NCI-H146 treated with DMSO at 0.1 percent for 48 hours (cell line): ENCODE results near the gene LANCL1.
"Not testable (repeated sequence)": the region's sequence is repeated elsewhere in the genome, so short reads cannot be mapped to it uniquely, and the experiment has no call there.

Experiments used
- DNase-seq: peaks from one replicate; lab custom pipeline; 2025; ENCODE audit not compliant: unreplicated experiment; lab: John Stamatoyannopoulos, UW

LANCL1 gene

DNA sequence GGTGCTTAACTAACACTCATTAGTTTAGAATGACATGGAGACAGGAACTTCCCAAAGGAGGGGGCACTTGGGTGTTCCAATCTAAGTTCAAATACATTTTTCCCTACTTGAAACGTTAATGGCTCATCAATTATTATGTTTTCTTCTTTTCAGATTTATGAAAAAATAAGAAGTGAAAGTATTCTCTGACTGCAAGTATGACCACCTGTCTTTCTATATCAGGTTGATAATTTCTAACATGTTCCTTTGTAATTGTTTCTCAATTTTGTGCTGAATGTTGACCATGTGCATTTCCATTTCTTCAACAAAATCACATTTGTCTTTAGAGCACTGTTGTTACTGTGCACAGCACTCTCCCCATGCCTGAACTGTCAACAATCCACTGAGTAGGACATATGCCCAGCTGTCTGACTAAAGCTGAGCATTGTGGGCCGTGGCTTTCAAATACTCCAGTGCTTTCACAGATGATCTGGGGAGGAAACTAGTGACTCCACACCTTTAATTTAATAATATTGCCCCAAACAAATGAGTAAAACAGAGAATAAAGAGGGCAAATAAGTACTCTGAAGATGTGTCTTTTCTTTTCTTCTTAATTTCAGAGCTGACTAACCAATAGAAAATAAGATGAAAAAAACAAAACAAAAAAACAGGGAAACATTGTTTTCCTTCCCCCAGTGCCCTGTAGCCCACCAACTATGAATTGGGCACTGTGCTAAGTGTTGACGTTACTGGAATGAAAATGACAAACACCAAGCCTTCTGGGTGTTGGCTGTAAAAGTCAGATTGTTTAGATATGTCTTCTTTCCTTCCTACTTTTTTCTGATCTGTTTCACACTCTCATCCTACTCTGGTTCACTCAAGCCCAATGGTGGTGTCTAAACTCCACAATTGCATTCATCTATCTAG, 16.0 kb downstream of the LANCL1 start:
- no peak for DNase-seq

GRCh38 chr2:210459880-210460279, 16.7 kb downstream of the LANCL1 start:
- no peak for DNase-seq

DNA sequence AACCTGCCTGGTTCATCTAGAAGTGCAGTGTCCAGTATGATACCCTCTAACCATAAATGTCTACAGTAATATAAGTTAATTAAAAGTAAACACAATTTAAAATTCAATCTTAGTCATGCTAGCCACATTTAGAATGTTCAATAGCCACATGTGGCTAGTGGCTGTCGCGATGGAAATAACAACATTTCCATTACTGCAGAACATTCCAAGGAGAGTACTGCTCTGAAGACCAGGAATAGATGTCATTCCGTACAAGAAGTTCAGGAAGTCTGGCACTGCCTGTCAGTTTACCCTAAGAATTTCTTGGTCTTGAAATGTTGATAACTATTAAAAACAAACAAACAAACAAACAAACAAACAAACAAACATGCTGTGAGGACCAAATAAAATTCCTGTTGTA, 17.2 kb downstream of the LANCL1 start:
- no peak for DNase-seq

GRCh38 chr2:210458395-210458794, 18.2 kb downstream of the LANCL1 start:
- DNase-seq, result no peak

GRCh38 chr2:210456571-210456970, 20.0 kb downstream of the LANCL1 start:
- peak; percentile 44 for DNase-seq

DNA sequence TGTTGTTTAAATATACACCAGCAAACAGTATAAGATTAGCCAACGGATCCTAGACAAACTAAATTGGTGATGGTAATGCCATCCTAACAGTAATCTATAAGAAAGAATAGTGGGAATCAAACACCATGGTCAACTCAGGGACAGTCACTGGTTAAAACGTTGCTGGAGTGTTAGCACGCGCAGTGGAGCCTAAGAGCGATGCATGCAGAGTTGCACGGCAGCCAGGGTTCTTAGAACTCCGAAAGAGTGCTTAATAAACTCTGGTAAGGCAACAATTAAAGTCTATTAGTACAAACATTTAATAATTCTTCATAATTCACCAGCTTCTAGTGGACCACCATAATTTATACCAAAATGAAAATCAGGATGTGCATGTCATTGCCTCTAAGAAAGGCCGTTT, 22.2 kb downstream of the LANCL1 start:
- DNase-seq, result no peak

GRCh38 chr2:210452194-210452593, 24.4 kb downstream of the LANCL1 start:
- DNase-seq, result no peak

DNA sequence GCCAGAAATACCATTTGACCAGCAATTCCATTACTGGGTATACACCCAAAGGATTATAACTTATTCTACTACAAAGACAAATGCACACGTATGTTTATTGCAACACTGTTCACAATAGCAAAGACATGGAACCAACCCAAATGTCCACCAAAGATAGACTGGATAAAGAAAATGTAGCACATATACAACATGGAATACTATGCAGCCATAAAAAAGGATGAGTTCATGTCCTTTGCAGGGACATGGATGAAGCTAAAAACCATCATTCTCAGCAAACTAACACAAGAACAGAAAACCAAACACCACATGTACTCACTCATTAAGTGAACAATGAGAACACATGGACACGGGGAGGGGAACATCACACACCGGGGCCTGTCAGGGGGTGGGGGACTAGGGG, 25.6 kb downstream of the LANCL1 start:
- not testable (repeated sequence) for DNase-seq

DNA sequence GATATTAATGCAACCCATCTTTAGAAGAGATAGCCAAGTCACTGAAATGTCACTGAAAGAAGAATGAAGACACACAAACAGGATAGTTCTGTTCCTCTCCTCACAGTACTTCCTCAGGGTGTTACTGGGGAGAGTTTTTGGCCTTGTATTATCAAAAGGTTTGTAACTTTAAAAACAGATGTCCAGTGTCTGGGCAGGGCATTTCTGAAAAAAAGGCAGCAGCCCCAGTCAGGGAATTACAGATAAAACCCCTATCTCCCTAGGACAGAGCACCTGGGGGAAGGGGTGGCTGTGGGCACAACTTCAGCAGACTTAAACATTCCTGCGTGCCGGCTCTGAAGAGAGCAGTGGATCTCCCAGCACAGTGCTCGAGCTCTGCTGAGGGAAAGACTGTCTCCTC, 30.8 kb downstream of the LANCL1 start:
- DNase-seq, result no peak

DNA sequence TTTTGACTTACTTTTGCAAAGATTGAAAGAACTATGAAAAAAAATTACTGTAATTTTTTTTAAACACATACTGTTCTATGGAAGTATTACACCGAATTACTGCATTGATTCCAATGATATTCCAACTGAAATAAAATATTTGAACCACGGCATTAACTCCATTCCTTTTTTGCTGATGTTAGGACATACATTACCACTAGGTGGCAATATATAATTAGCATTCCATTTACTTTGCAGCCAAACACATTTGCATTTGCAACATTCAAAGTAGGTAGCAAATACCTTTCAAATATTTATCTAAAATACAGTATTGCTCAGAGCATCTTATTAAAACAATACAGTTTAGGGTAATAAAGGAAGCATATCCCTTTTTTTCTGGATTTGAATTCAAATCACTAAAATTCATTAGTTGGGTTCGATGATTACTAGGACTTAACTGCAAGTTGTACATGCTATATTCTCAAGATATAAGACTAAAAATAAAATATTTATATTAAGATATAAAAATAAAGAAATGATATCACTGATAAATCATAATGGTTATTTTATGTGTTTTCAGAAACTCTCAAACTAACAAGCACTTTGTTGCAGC, 31.3 kb downstream of the LANCL1 start:
- no peak for DNase-seq

DNA sequence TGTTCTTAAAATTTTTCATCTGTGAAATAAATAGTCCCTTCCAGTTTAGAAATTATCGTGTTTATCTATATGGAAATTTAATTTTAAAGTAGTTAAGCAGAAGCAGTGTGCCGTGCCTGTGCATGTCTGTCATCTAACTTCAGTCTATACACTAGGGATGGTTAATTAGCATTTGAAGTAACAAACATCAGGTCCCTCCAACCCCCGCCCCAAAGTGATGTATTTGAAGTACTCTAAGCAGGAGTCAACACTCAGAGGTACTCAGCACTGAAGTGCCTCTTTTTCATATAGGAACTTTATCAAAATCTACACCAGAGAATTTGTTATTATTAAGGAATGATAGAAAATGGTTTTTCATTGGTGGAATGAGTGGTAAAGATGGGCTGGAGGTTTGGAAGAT, 33.0 kb downstream of the LANCL1 start:
- no peak for DNase-seq

GRCh38 chr2:210442878-210443277, 33.7 kb downstream of the LANCL1 start:
- DNase-seq, result no peak

DNA sequence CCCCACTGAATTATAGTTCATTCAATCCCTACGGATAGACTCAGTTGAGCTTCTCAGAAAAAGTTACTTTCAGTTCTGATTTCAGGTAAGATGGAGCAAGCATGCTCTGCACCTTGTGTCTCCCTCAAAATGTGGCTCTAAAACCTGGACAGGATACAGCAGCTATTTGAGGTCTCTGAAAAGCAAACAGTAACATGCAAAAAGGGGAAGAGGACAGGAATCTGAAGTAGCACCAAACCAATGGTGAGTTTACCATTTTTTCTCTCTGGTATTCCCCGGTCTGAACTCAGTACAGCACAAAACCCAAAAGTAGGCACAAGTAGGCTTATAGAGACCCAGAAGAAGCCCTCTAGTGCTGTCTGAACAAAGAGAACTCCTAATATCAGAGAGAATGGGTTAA, 34.1 kb downstream of the LANCL1 start:
- DNase-seq, result no peak

GRCh38 chr2:210440206-210440605, 36.4 kb downstream of the LANCL1 start:
- DNase-seq, result no peak

DNA sequence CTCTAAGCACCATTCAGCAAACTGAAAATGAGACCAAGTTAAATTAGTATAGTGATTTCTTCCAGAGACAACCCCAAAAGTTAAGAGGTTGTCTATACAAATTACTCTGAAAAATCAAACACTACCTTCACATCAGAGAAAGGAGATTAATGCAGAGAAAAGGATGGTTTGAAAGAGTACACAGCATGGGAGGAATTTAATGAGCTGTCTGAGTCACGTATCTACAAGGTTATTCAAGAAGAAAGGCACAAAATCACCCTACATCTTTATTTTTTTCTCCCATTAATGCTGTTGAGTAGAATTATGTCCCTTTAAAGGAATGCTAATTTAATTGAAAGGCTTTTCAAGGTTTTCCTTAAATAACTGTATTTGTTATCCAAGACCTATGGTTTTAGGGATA, 41.1 kb downstream of the LANCL1 start:
- no peak for DNase-seq

- DNase-seq, result no peak
These were observed 43.9 kb downstream of the LANCL1 start for GRCh38 chr2:210432633-210433032.

DNA sequence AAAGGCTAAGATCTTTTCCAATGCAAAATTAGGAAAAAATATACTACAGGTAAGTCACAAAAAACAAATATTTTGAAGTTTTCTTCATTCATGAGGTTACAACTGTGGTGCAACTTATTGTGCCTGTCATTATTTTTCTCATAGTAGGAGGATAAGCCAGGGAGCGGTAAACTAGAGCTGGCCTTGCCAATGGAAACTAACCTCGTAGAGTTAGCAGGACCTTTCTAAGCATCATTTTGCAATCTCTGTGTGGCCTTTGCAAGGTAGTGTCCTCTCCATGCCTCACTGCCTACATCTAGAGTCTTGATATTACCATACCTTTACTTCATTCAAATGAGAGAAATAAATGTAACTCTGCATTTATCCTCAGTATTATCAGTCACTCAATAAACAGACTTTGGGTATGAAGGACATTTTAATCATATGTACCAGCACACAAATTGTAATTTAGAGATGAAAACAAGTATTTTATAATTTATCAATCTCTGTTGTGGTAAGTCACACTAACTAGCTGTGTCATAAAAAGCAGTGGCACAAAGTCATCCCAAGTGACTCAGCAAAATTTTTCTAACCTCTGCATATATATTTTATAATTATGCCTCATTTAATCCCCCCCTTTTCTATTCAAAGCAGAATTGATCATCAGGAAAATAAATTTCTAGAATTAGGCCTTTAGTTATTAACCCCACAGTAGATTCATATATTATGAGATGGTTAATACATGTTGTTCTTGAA, 47.0 kb downstream of the LANCL1 start:
- no peak for DNase-seq

GRCh38 chr2:210428393-210429179, 48.0 kb downstream of the LANCL1 start:
- DNase-seq, result no peak

DNA sequence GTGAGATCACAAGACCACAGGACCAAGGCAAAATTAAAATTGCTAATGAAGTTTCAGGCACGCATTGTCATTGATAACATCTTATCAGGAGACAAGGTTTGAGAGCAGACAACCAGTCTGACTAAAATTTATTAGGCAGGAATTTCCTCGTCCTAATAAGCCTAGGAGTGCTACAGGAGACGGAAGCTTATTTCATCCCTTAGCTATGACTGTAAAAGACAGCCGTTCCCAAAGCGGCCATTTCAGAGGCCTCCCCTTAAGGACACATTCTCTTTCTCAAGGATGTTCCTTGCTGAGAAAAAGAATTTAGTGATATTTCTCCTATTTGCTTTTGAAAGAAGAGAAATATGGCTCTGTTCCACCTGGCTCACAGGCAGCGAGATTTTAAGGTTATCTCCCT, 49.2 kb downstream of the LANCL1 start:
- not testable (repeated sequence) for DNase-seq

DNA sequence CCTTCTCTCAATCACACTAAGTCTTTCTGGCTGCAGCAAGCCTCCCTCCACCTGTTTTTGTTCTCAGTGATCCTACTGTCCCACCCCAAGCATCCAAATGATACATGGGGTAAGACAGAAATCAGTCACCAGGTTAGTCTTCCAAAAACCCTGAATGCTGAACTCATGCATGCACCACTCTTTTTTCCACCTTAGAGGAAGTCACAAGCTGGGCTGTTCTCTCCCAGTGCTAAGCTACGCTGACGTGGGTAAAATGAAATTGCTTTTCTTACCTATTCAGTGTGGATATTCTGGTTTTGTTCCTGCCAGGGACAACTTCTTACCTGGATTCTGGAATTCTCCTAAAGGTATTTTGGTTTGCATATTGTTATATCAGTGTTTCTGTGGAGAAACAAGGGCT, 54.2 kb downstream of the LANCL1 start:
- DNase-seq, result no peak

GRCh38 chr2:210421916-210422315, 54.6 kb downstream of the LANCL1 start:
- DNase-seq, result no peak
